Skeletal muscle tissue (tissue), 4 donors: Measurements from ENCODE around the gene RPS19. TPM values are rescaled to one million over a fixed set of nuclear protein-coding genes. Genes with fewer than 3 reads are reported as not detected.

Source experiments
- H3K27ac ChIP-seq: one replicate; pipeline ENCODE4 v1.7.0; 2013; ENCODE audit warnings: mild to moderate bottlenecking, low read depth, low read length, inconsistent platforms
- H3K27me3 ChIP-seq, 3 donors: one replicate each; pipeline ENCODE4 v1.7.0; 2013; ENCODE audit warnings: low read length in 3 of 3; ENCODE audit not compliant: control insufficient read depth in 3 of 3, insufficient read depth in 3 of 3
- H3K36me3 ChIP-seq, 3 donors: one replicate each; pipeline ENCODE4 v1.7.0; 2013; ENCODE audit warnings: low read length in 3 of 3; ENCODE audit not compliant: control insufficient read depth in 3 of 3, insufficient read depth in 3 of 3
- H3K4me1 ChIP-seq, 3 donors: one replicate each; pipeline ENCODE4 v1.7.0; 2013; ENCODE audit warnings: low read length in 3 of 3, mild to moderate bottlenecking in 3 of 3; ENCODE audit not compliant: control insufficient read depth in 3 of 3, insufficient read depth in 3 of 3
- H3K4me3 ChIP-seq, 3 donors: one replicate each; pipeline ENCODE4 v1.7.0; 2013; ENCODE audit warnings: low read length in 3 of 3
- H3K9ac ChIP-seq, 3 donors: one replicate each; pipeline ENCODE4 v1.7.0; 2013; ENCODE audit warnings: low read length in 3 of 3, mild to moderate bottlenecking in 3 of 3, moderate library complexity in 2 of 3, low read depth in 1 of 3
- H3K9me3 ChIP-seq, 3 donors: one replicate each; pipeline ENCODE4 v1.7.0; 2013; ENCODE audit warnings: low read length in 3 of 3; ENCODE audit not compliant: control insufficient read depth in 3 of 3
- total RNA-seq: library from RNA; depleted of rRNA; stranded (reverse); fragments of >200 nt; gene quantifications from one replicate; pipeline ENCODE4 v1.2.3, GENCODE V29; 2014
- donor health status: Osteomylitis.

RPS19 gene
- total RNA-seq, 1 donor from 2014 or later = 455 TPM

DNA sequence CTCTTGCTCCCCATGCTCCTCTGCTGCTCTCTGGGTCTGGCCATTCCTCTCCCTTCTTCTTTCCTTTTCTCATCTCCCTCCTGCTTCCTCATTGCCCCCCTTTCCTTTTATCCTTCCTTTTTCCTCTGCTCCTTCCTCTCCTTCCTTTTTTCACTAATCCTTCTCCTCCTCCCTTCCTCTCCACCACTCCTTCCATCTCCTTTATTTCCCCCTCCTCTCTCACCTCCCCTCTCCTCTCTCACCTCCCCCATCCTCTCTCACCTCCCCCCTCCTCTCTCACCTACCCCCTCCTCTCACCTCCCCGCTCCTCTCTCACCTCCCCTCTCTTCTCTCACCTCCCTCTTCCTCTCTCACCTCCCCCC is 36.5 kb downstream of the RPS19 start:
- Histone ChIP-seq H3K4me1 (no peaks in the 10 kb centered on the region), H3K27me3 (no peaks in the 10 kb centered on the region), H3K9ac (no peak overlapping the region), H3K9me3 (no peaks in the 10 kb centered on the region), H3K36me3 (peaks cover 43 to 50% (median 48%) of the 10 kb centered on the region in 3 donors), H3K4me3 (no peak overlapping the region), H3K27ac (no peak overlapping the region)

DNA sequence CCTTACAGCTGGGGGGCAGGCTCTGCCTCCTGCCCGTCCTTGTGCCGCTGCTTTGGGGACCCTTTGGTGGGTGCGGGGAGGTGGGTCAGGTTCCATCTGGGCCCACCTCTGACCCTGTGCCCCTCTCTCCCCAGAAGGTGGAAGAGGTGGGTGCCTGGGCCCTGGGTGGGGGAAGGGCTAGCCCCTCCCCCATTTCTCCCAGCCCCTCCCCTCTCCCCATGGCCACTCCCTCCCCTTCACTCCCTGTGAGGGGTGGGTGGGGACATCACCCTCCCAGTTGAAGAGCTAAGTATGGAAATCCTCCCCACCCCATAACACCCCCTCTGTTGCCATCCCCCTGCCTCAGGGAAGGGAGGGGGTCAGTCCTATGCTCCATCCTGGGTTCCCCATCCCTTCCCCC is 37.1 kb downstream of the RPS19 start:
- no peaks in the 10 kb centered on the region for H3K27me3 ChIP-seq
- no peak overlapping the region for H3K9ac ChIP-seq
- H3K36me3 ChIP-seq = peaks cover 46 to 51% (median 48%) of the 10 kb centered on the region in 3 donors

DNA sequence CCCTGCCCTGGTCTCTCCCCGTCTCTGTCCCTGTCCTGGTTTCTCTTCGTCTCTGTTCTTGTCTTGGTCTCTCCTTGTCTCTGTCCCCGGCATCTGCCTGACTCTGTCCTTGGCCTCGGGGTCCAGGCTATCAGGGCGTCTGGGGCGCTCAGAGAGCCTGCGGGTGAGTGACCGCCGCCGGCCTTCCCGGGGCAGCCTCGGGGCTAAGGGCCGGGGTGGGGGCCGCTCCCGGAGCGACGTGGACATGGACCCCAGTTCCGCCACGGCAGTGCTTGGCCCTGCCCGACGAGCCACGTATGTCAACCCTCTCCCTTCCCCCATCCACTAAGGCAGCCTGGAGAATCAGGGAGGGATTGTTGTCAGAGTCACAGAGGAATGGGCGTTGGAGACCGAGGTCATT is 37.8 kb downstream of the RPS19 start:
- no peak overlapping the region for H3K9ac ChIP-seq
- H3K27ac ChIP-seq = no peak overlapping the region
- peaks cover 49 to 52% (median 51%) of the 10 kb centered on the region in 3 donors for H3K36me3 ChIP-seq
- no peak overlapping the region for H3K4me3 ChIP-seq
- no peaks in the 10 kb centered on the region for H3K9me3 ChIP-seq
- no peaks in the 10 kb centered on the region for H3K4me1 ChIP-seq
- H3K27me3 ChIP-seq = no peaks in the 10 kb centered on the region

More for the DNA sequence above, 37.1 kb downstream of the RPS19 start:
- H3K4me3 ChIP-seq = no peak overlapping the region
- H3K27ac ChIP-seq = no peak overlapping the region
- no peaks in the 10 kb centered on the region for H3K4me1 ChIP-seq
- no peaks in the 10 kb centered on the region for H3K9me3 ChIP-seq

GRCh38 chr19:41898235-41898634 is 38.2 kb downstream of the RPS19 start:
- H3K4me1 ChIP-seq = no peaks in the 10 kb centered on the region
- no peaks in the 10 kb centered on the region for H3K27me3 ChIP-seq
- H3K36me3 ChIP-seq = peaks cover 51 to 57% (median 53%) of the 10 kb centered on the region in 3 donors
- H3K27ac ChIP-seq = no peak overlapping the region
- H3K4me3 ChIP-seq = no peak overlapping the region
- H3K9me3 ChIP-seq = no peaks in the 10 kb centered on the region
- no peak overlapping the region for H3K9ac ChIP-seq

- Histone ChIP-seq H3K9ac (no peak overlapping the region), H3K27me3 (no peaks in the 10 kb centered on the region), H3K36me3 (peaks cover 59 to 67% (median 63%) of the 10 kb centered on the region in 3 donors), H3K27ac (no peak overlapping the region), H3K4me1 (no peaks in the 10 kb centered on the region), H3K4me3 (no peak overlapping the region), H3K9me3 (no peaks in the 10 kb centered on the region)
Measured at GRCh38 chr19:41901707-41902360, 41.8 kb downstream of the RPS19 start.

GRCh38 chr19:41902594-41902993 is 42.5 kb downstream of the RPS19 start:
- H3K4me3 ChIP-seq = no peak overlapping the region
- H3K36me3 ChIP-seq = peaks cover 61 to 67% (median 63%) of the 10 kb centered on the region in 3 donors
- H3K9me3 ChIP-seq = no peaks in the 10 kb centered on the region
- no peaks in the 10 kb centered on the region for H3K4me1 ChIP-seq
- no peak overlapping the region for H3K27ac ChIP-seq
- H3K9ac ChIP-seq = no peak overlapping the region
- H3K27me3 ChIP-seq = no peaks in the 10 kb centered on the region

DNA sequence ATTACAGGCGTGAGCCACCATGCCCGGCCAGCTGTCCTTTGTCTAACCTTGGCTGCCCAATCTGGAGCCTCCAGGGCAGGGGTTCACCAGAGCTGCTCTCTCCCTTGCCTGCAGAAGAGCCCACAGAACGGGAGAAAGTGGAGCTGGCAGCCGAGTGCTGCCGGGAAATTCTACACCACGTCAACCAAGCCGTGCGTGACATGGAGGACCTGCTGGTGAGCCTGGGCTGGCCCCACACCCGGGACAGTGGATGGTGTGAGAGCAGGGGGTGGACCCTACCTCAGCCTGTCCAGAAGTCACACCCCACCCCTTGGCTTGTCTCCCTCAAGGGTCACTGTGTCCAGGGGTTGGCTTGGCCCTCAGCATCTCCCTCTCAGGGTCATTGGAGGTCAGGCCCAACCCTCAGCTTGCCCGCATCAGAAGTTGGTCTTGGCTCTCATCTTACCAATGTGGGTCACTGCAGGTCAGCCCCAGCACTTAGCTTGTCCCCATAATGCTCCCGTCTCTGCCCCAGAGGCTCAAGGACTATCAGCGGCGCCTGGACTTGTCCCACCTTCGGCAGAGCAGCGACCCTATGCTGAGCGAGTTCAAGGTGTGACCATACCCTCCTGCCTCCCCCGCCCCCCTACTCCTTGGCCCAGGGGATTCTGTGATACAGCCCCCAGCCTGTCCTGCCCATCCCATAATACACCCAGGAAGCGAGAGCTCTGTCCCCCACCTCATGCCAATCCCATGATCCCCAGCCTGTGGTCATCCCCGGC is 43.3 kb downstream of the RPS19 start:
- no peak overlapping the region for H3K4me3 ChIP-seq
- no peak overlapping the region for H3K9ac ChIP-seq
- no peak overlapping the region for H3K27ac ChIP-seq
- H3K4me1 ChIP-seq = no peaks in the 10 kb centered on the region
- H3K36me3 ChIP-seq = peaks cover 55 to 60% (median 59%) of the 10 kb centered on the region in 3 donors
- H3K27me3 ChIP-seq = no peaks in the 10 kb centered on the region
- H3K9me3 ChIP-seq = no peaks in the 10 kb centered on the region

- Histone ChIP-seq H3K27me3 (peaks cover 0 to 5% (median 3%) of the 10 kb centered on the region in 3 donors), H3K9me3 (no peaks in the 10 kb centered on the region), H3K4me3 (no peak overlapping the region), H3K27ac (no peak overlapping the region), H3K4me1 (no peaks in the 10 kb centered on the region), H3K36me3 (peaks cover 50 to 51% (median 51%) of the 10 kb centered on the region in 3 donors), H3K9ac (no peak overlapping the region)
Measured at GRCh38 chr19:41904118-41904870, 44.2 kb downstream of the RPS19 start.

GRCh38 chr19:41905273-41906002 is 45.4 kb downstream of the RPS19 start:
- H3K36me3 ChIP-seq = peaks cover 44 to 48% (median 46%) of the 10 kb centered on the region in 3 donors

More at GRCh38 chr19:41905273-41906002, 45.4 kb downstream of the RPS19 start:
- no peaks in the 10 kb centered on the region for H3K4me1 ChIP-seq
- peaks cover 9 to 12% (median 11%) of the 10 kb centered on the region in 3 donors for H3K27me3 ChIP-seq
- H3K9ac ChIP-seq = no peak overlapping the region
- no peaks in the 10 kb centered on the region for H3K9me3 ChIP-seq
- H3K4me3 ChIP-seq = no peak overlapping the region
- H3K27ac ChIP-seq = no peak overlapping the region
